H54 (cell line): ENCODE results near the gene ASB9.
"Not testable (repeated sequence)": the region's sequence is repeated elsewhere in the genome, so short reads cannot be mapped to it uniquely, and the experiment has no call there.

ENCODE experiments used
- DNase-seq: peaks from one replicate; pipeline ENCODE4 v3.0.0; 2011; ENCODE audit warnings: low spot score, mixed read lengths; ENCODE audit not compliant: insufficient read length
- FAIRE-seq: peaks from 3 replicates; lab custom pipeline; 2011; peaks lifted over from hg19 to GRCh38; lab: Jason Lieb, UNC
- POLR2A ChIP-seq: IDR thresholded peaks from 2 replicates; pipeline ENCODE4 v1.6.1; 2011; ENCODE audit warnings: low read depth, mild to moderate bottlenecking, low read length

The ASB9 gene

DNA sequence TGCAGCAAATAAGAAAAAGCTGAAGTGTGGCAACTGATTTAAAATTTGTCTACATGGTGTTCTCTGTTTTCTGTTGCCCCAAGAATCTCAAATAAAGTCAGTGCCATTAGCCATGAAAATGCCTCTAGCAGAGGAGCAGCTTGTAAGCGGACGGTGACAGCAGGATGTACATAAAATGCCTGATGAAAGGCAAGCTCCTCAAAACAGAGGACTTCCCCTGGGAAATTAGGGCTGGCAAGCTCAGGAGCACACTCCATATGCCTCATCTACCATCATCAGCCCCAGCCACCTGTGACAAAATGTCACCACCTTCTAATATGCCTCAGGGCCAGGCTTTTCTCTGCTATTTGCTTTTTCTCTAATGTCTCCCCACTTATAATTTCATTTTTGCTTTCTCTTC is 54.5 kb downstream of the ASB9 start:
- no peak for DNase-seq
- FAIRE-seq, result no peak
- no peak for TF ChIP-seq POLR2A

DNA sequence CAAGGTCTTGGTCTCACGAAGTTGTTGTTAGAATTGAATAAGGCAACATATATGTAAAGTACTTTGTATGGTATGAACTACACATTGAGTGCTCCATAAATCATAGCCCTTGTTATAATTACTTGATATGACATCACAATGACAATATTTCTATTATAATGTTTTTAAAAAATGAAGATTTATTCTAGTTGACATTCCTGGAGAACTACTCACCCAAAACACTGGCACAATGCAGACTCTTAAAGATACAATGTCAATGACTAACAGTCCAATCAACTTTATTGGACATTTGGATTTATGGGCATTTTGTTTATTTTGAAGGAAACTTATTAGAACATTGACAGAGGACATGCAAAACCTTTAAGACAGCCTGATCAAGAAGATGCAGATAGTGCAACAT is 55.3 kb downstream of the ASB9 start:
- DNase-seq, result no peak
- no peak for TF ChIP-seq POLR2A
- no peak for FAIRE-seq

DNA sequence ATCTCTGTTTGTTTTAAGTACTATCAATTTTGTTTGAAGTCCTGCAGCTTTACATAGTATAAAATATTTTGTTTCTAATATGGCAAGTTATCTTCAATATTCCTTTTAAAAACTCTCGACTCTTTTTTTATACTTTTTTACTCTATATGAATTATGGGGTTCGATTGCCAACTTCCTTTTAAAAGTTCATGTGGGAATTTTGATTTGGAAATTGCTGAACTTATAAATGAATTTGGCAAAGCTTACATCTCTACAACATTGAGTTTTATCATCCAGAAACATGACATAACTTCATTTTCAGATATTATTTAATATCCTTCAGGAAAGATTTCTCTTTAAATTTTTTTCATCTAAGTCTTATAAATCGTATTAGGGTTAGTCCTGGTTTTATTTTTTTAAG is 60.8 kb downstream of the ASB9 start:
- no peak for FAIRE-seq
- TF ChIP-seq POLR2A, result no peak
- no peak for DNase-seq

DNA sequence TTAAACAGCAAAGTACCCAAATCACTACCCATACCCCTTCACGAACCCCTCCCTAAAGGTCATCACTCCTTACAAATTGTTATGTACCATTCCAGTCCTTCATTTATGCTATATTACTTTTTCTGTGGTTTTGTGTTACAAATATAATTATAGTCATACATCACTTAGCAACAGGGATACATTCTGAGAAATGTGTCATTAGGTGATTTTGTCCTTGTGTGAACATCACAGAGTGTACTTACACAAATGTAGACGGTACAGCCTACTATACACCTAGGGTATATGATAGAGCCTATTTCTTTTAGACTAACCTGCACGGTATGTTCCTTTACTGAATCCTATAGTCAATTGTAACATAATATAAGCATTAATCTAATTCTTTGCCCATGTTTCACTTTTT is 61.9 kb downstream of the ASB9 start:
- FAIRE-seq (no peak), DNase-seq (no peak)
- TF ChIP-seq POLR2A, result no peak

DNA sequence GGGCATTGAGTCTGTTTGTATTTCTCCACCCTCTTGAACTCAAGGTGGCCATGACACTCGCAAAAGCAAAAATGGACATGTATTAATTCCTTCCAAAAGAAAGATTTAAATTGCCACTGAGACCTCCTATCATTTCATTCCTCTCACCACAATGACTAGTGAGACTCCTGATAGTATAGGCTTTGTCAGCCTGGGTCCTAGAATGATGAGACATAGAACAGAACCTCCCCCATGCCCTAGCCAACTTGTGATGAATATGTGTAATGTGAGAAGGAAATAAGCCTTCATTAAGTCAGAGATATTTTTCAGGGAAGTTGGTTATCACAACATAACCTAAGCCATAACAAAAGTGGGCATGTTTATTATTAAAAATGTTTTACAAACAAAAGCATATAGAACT is 62.5 kb downstream of the ASB9 start:
- no peak for DNase-seq
- no peak for FAIRE-seq
- TF ChIP-seq POLR2A, result no peak

DNA sequence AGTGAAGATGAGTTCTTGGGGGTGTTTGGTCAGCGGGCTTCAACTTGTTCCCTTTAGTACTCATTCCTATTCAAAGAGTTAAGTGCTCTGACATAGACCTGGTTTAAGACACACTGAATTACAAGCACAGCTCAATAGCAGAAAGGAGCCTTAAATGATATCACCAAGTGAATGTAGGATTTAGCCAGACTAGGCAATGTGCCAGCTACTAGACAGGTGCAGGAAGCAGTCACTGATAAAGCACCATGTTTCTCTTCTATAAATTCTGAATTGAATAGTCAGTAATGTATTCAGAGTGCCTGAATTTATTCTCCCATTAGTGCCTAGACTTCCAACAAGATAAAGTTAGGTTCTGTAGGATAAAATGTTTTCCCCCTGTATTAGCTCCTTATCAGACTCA is 63.6 kb downstream of the ASB9 start:
- no peak for TF ChIP-seq POLR2A
- DNase-seq (no peak), FAIRE-seq (no peak)

DNA sequence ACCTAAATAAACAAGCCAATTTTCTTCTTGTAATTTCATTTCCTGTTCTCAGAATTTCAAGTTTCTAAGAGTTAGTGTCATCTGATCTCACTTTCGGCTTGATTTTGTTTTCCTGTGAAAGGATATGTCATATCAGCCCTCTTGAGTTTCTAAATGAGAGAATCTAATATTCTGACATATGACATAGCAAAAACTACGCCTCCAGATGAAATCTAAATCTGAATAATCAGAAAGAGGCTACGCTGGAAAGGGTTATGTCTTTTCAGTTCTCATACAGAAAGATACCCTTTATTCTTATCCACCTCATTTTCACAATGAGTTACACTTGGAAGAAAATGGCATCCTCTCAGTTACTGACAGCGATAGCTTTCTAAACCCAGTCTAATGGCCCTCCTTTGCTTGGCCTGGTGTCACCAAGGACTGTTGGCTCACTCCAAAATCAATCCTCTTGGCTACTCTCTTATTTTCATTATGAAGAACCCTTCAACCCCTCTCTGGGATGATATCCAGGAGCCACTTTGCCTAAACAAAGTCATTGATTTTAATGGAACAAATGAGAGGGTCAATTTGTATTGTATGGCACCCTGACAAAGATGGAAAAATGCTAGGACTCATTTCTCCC is 65.6 kb downstream of the ASB9 start:
- FAIRE-seq, result no peak
- TF ChIP-seq POLR2A, result no peak
- DNase-seq, result no peak

DNA sequence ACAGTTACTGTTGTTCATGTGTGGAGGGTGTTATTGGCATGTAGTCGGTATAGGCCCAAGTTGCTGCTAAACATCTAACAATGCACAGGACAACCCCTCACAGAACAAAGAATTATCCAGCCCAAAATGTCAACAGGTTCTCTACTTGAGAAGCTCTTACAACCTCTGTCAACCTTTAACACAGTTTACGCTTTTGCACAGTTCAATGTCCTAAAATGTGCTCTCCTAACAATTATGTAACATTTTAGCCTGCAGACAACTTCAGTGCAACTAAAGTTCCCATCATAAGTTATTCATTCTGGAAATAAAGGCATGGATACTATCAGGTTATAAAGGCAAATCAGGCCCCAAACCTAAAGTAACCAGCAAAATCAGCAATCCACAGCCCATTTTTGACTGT is 66.2 kb downstream of the ASB9 start:
- DNase-seq (no peak), FAIRE-seq (no peak)
- no peak for TF ChIP-seq POLR2A

DNA sequence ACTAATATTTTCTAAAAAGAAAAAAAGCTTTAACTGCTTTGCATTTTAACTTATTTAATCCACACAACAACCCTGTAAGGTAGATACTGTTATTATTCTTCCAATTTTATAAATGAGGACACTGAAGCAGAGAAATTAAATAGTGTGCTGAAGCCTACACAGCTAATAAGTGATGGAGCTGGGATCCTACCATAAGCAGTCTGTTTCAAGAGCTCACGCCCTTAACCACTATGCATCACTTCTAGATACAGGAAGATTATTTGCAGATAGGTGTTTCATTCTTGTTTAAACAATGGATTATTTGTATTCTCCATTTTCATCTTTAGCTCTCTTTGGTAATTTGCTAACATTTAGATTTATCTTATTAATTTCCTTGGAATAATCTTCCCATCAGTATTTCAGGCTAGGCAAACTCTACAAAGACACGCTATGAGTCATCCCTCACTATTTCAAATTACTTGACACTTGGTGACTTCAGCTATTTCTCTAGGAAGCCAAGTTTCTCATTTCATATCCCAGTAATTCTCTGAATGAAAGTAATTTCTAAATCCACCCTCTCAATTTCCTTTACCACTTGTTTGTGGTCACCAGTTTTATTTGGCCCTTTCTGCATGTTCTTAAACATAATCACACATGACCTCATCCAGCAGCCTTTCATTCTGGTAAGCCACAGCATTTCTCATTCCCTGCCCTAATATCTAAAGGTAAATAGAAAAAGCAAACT is 67.3 kb downstream of the ASB9 start:
- no peak for TF ChIP-seq POLR2A
- DNase-seq (no peak), FAIRE-seq (no peak)

DNA sequence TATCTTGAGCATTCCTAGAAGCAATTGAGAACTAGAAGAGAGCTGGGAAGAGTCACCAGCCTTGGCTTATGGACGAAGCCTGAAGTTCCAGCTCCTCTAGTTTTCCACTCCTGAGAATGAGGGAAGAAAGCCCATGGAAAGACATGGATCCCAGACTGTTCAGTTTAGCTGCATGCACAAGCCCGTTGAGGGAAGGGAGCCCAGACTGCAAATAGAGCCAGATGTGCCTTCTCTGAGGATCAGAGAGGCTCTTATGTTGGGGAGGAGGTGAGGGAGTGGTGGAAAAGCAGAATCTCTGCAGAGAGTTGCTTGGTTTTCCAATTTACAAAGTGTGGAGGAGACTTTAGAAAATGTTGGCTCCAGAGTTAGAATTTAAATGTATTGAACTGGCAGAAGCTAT is 69.0 kb downstream of the ASB9 start:
- FAIRE-seq, result no peak

DNA sequence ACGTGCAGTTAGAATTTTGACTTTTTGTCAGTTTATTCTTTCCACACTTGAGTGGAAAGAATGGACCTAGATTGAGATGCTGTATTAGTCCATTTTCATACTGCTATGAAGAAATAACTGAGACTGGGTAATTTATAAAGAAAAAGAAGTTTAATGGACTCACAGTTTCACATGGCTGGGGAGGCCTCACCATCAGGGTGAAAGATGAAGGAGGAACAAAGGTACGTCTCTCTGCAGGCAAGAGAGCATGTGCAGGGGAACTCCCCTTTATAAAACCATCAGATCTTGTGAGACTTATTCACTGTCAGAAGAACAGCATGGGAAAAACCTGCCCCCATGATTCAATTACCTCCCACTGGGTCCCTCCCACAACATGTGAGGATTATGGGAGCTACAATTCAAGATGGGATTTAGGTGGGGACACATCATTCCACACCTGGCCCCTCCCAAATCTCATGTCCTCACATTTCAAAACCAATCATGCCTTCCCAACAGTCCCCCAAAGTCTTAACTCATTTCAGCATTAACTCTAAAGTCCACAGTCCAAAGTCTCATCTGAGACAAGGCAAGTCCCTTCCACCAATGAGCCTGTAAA is 71.2 kb downstream of the ASB9 start:
- FAIRE-seq, DNase-seq: not testable (repeated sequence)

More for the DNA sequence above, 69.0 kb downstream of the ASB9 start:
- DNase-seq, result no peak
- TF ChIP-seq POLR2A, result no peak

DNA sequence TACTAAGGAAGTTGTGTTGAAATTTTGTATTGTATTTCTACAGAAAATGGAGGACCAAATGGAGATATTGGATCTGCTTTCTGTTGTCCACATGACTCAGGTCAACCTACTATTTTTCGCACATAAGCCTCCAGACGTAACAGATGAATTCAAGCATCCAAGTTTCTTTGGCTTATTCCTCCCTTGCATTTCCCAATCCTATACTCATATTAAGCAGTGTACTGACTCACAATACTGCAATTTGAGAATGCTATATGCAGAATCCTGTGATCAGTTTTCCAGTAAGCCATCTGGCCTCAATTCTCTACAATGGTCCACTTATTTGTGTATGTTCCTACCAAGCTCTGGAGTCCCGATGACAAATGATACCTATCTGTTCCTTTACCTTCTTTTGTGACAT is 75.7 kb downstream of the ASB9 start:
- no peak for TF ChIP-seq POLR2A
- DNase-seq, result no peak
- FAIRE-seq, result no peak
